MM.1S (cell line): Measurements from ENCODE around the gene MOB3B.

Experiments
- DNase-seq: peaks from one replicate; pipeline ENCODE4 v3.0.0-alpha.2; 2015
- H2AFZ ChIP-seq: fragments of 300-600 bp; sonication (generic); 2 replicates; pipeline ENCODE4 v1.6.0; 2016; ENCODE audit warnings: antibody characterized with exemption, low read length
- H3F3A ChIP-seq: fragments of 300-600 bp; sonication (generic); 2 replicates; pipeline ENCODE4 v1.6.1; 2016; ENCODE audit warnings: mild to moderate bottlenecking, antibody characterized with exemption, low read length, moderate library complexity, mixed read lengths; ENCODE audit not compliant: insufficient read depth
- H3K27ac ChIP-seq: fragments of 300-600 bp; sonication (generic); 2 replicates; pipeline ENCODE4 v1.5.1; 2016; ENCODE audit warnings: mild to moderate bottlenecking, low read length
- H3K27me3 ChIP-seq: fragments of 300-600 bp; sonication (generic); replicated peaks from 2 replicates; pipeline ENCODE4 v1.6.0; 2016; ENCODE audit warnings: low read length; ENCODE audit not compliant: insufficient read depth
- H3K36me3 ChIP-seq: fragments of 300-600 bp; sonication (generic); replicated peaks from 2 replicates; pipeline ENCODE4 v1.6.1; 2016; ENCODE audit warnings: mild to moderate bottlenecking, low read length, mixed read lengths; ENCODE audit not compliant: insufficient read depth
- H3K4me1 ChIP-seq: fragments of 300-600 bp; sonication (generic); 2 replicates; pipeline ENCODE4 v1.6.1; 2016; ENCODE audit warnings: low read length, mixed read lengths
- H3K4me2 ChIP-seq: fragments of 300-600 bp; sonication (generic); 2 replicates; pipeline ENCODE4 v1.6.0; 2016; ENCODE audit warnings: low read depth, low read length
- H3K4me3 ChIP-seq: fragments of 300-600 bp; sonication (generic); 2 replicates; pipeline ENCODE4 v1.5.1; 2016; ENCODE audit warnings: low read length, mixed read lengths
- H3K79me2 ChIP-seq: fragments of 300-600 bp; sonication (generic); 2 replicates; pipeline ENCODE4 v1.6.1; 2016; ENCODE audit warnings: mixed run types, low read length, mixed read lengths
- H3K9ac ChIP-seq: fragments of 300-600 bp; sonication (generic); 2 replicates; pipeline ENCODE4 v1.6.1; 2016; ENCODE audit warnings: low read length, mixed read lengths
- H3K9me2 ChIP-seq: fragments of 300-600 bp; sonication (generic); replicated peaks from 2 replicates; pipeline ENCODE4 v1.6.1; 2016; ENCODE audit warnings: mild to moderate bottlenecking, low read length, mixed read lengths; ENCODE audit not compliant: insufficient read depth
- H3K9me3 ChIP-seq: fragments of 300-600 bp; sonication (generic); replicated peaks from 2 replicates; pipeline ENCODE4 v1.6.1; 2016; ENCODE audit warnings: mild to moderate bottlenecking, low read length, mixed read lengths; ENCODE audit not compliant: insufficient read depth
- H4K20me1 ChIP-seq: fragments of 300-600 bp; sonication (generic); 2 replicates; pipeline ENCODE4 v1.6.1; 2016; ENCODE audit warnings: mild to moderate bottlenecking, low read length, moderate library complexity, mixed read lengths; ENCODE audit not compliant: insufficient read depth
- CTCF ChIP-seq: fragments of 300-600 bp; sonication (generic); IDR thresholded peaks from 2 replicates; pipeline ENCODE4 v1.5.1; 2016; ENCODE audit warnings: antibody characterized with exemption, low read length, mixed read lengths
- EZH2 ChIP-seq: fragments of 300-600 bp; sonication (generic); optimal IDR thresholded peaks from 2 replicates; pipeline ENCODE3; 2017; ENCODE audit warnings: low read depth, mild to moderate bottlenecking, antibody characterized with exemption, low read length, mixed read lengths
- EZH2phosphoT487 ChIP-seq: fragments of 300-600 bp; sonication (generic); IDR thresholded peaks from 2 replicates; pipeline ENCODE4 v1.6.1; 2018; ENCODE audit warnings: antibody characterized with exemption, low read length

The MOB3B gene

GRCh38 chr9:27445057-27445595 lies 84.5 kb downstream of the MOB3B start:
- no peaks in the 10 kb centered on the region for H3K9me2 ChIP-seq
- no peak for DNase-seq
- H3K9ac ChIP-seq: no peak overlapping the region
- H4K20me1 ChIP-seq: no peaks in the 10 kb centered on the region
- no peaks in the 10 kb centered on the region for H3F3A ChIP-seq
- H3K4me1 ChIP-seq: no peaks in the 10 kb centered on the region
- TF ChIP-seq EZH2phosphoT487 (no peak), CTCF (no peak)
- H3K79me2 ChIP-seq: no peaks in the 10 kb centered on the region
- H3K4me2 ChIP-seq: no peak overlapping the region
- no peaks in the 10 kb centered on the region for H3K27me3 ChIP-seq
- H3K9me3 ChIP-seq: no peaks in the 10 kb centered on the region
- no peak overlapping the region for H3K27ac ChIP-seq
- no peak overlapping the region for H2AFZ ChIP-seq
- H3K36me3 ChIP-seq: no peaks in the 10 kb centered on the region
- H3K4me3 ChIP-seq: no peak overlapping the region

GRCh38 chr9:27442464-27442863 lies 87.2 kb downstream of the MOB3B start:
- H3F3A ChIP-seq: no peaks in the 10 kb centered on the region
- no peaks in the 10 kb centered on the region for H3K79me2 ChIP-seq
- H3K27ac ChIP-seq: no peak overlapping the region
- no peak overlapping the region for H2AFZ ChIP-seq
- TF ChIP-seq EZH2 (no peak), EZH2phosphoT487 (no peak), CTCF (no peak)
- H3K9ac ChIP-seq: no peak overlapping the region
- H3K4me1 ChIP-seq: no peaks in the 10 kb centered on the region
- H3K36me3 ChIP-seq: no peaks in the 10 kb centered on the region
- H3K9me3 ChIP-seq: no peaks in the 10 kb centered on the region
- DNase-seq: no peak
- no peak overlapping the region for H3K4me3 ChIP-seq
- no peaks in the 10 kb centered on the region for H3K27me3 ChIP-seq
- H3K9me2 ChIP-seq: no peaks in the 10 kb centered on the region
- no peaks in the 10 kb centered on the region for H4K20me1 ChIP-seq
- no peak overlapping the region for H3K4me2 ChIP-seq

GRCh38 chr9:27441741-27442070 lies 87.9 kb downstream of the MOB3B start:
- H3K36me3 ChIP-seq: no peaks in the 10 kb centered on the region
- H3K27me3 ChIP-seq: no peaks in the 10 kb centered on the region
- H2AFZ ChIP-seq: no peak overlapping the region
- no peak overlapping the region for H3K27ac ChIP-seq
- H3K4me2 ChIP-seq: no peak overlapping the region
- DNase-seq: no peak
- H3K9me2 ChIP-seq: no peaks in the 10 kb centered on the region
- no peaks in the 10 kb centered on the region for H4K20me1 ChIP-seq
- H3F3A ChIP-seq: no peaks in the 10 kb centered on the region
- H3K9ac ChIP-seq: no peak overlapping the region
- H3K9me3 ChIP-seq: no peaks in the 10 kb centered on the region
- H3K4me1 ChIP-seq: no peaks in the 10 kb centered on the region
- no peaks in the 10 kb centered on the region for H3K79me2 ChIP-seq
- TF ChIP-seq EZH2phosphoT487 (no peak), EZH2 (no peak), CTCF (no peak)
- no peak overlapping the region for H3K4me3 ChIP-seq
